Fibroblast of villous mesenchyme (primary cell): ENCODE data around the gene PPP1CB. TPM values are rescaled to one million over a fixed set of nuclear protein-coding genes. Genes with fewer than 3 reads are reported as not detected.
"Not testable (repeated sequence)": the region's sequence is repeated elsewhere in the genome, so short reads cannot be mapped to it uniquely, and the experiment has no call there.

Experiments
- DNase-seq: peaks from one replicate; pipeline ENCODE4 v3.0.0-alpha.2; 2010; ENCODE audit warnings: low read depth
- H3K4me3 ChIP-seq: 2 replicates; pipeline ENCODE4 v1.5.1; 2011; ENCODE audit warnings: low read depth, mild to moderate bottlenecking, low read length
- total RNA-seq: library from RNA; depleted of rRNA; stranded (reverse); fragments of >200 nt; gene quantifications from 2 replicates; pipeline ENCODE4 v1.2.3, GENCODE V29; 2012
- TF ChIP-seq, protein P1 (sequence below): IDR thresholded peaks from 2 replicates; pipeline ENCODE4 v1.5.1; 2012; ENCODE audit warnings: low read depth, mild to moderate bottlenecking, low read length; ENCODE audit not compliant: insufficient read depth

The PPP1CB gene
- total RNA-seq, 1 donor = 279 TPM

GRCh38 chr2:28782423-28782822 is 30.8 kb downstream of the PPP1CB start:
- DNase-seq = no peak
- TF ChIP-seq, protein P1, sequence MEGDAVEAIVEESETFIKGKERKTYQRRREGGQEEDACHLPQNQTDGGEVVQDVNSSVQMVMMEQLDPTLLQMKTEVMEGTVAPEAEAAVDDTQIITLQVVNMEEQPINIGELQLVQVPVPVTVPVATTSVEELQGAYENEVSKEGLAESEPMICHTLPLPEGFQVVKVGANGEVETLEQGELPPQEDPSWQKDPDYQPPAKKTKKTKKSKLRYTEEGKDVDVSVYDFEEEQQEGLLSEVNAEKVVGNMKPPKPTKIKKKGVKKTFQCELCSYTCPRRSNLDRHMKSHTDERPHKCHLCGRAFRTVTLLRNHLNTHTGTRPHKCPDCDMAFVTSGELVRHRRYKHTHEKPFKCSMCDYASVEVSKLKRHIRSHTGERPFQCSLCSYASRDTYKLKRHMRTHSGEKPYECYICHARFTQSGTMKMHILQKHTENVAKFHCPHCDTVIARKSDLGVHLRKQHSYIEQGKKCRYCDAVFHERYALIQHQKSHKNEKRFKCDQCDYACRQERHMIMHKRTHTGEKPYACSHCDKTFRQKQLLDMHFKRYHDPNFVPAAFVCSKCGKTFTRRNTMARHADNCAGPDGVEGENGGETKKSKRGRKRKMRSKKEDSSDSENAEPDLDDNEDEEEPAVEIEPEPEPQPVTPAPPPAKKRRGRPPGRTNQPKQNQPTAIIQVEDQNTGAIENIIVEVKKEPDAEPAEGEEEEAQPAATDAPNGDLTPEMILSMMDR = no peak
- H3K4me3 ChIP-seq = no peak overlapping the region

DNA sequence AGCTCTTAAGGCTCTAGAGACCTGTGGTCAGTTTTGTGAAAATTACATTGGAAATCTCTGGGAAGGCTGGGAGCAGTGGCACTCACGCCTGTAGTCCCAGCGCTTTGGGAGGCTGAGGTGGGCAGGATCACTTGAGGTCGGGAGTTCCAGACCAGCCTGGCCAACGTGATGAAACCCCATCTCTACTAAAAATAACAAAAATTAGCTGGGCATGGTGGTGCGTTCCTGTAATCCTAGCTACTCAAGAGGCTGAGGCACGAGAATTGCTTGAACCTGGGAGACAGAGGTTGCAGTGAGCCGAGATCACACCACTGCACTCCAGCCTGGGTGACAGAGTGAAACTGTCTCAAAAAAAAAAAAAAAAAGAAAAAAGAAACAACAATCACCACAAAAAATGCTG is 32.9 kb downstream of the PPP1CB start:
- DNase-seq, H3K4me3 ChIP-seq: not testable (repeated sequence)

GRCh38 chr2:28796620-28797019 is 45.0 kb downstream of the PPP1CB start:
- TF ChIP-seq, protein P1 = no peak
- H3K4me3 ChIP-seq = no peak overlapping the region
- DNase-seq = no peak

- TF ChIP-seq, protein P1 = no peak
- no peak overlapping the region for H3K4me3 ChIP-seq
- DNase-seq = peak; percentile 54
Measured at GRCh38 chr2:28801726-28802125, 50.1 kb downstream of the PPP1CB start.

DNA sequence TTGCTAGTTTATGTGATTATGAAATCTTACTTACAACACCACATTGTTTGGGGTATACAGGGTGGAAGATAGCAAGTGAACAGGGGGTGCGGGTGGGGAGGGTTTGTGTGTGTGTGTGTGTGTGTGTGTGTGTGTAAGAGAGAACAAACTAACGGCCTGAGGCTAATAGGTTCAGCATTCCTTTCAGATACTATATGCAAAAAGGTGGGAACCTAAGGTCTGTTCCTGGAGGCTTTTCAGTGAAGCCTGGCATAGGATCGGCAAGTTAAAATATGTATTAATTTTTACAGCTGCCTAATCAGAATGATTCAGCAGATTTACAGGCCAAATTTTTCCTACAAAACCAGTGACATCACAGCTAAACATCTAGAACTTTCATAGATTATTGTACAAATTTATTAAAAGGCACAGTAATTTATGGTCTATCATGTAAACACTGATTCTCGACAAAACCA is 51.4 kb downstream of the PPP1CB start:
- peak; percentile 89 for DNase-seq
- H3K4me3 ChIP-seq = no peak overlapping the region
- TF ChIP-seq, protein P1 = no peak

GRCh38 chr2:28809927-28810326 is 58.3 kb downstream of the PPP1CB start:
- TF ChIP-seq, protein P1 = no peak
- DNase-seq = no peak
- peak overlapping the region; percentile 63 for H3K4me3 ChIP-seq

DNA sequence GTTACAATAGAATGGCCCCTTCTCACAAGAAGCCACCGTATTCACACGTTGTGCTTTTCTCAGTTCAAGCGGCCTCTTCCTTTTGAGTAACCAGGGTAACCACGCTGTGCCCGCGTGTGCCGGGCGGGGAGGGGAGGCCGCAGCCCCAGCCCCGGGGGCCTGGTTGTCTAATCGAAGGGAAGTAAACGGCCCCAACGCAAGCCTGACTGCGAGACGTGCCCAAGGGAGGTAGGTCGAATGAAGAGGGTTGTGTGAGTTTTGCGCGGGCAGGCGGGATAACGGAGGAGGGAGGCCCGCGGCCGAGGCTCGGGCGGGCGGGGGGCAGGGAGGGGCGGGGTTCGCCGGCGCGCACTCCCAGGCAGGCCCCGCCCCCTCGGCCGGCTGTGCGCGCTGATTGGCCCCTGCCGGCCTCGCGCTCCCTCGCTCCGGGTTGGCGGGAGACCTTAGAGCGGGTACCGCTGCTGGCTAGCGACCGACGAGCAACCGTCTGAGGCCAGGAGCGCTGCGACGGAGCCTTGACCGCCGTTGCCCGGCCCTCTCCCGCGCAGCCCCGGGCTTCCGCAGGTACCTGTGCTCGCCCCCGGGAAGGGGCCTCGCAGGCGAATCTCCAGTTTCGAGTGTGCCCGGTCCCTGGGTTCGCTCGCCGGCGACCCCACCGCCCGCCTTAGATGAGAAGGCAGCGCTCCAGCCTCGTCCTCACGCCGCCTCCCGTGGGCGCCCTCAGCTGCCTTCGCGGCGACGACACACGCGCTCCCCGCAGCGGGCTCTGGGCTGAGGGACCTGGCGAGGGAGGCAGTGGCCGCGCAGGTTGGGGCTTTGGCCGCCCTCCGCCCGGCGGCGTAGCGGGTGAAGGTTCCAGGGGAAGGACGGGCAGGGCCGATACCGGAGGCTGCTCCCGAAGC is 59.0 kb downstream of the PPP1CB start, which contains the start of gene SPDYA:
Gene SPDYA (plus strand): TSS at position 451 of the 902 bp plus-strand sequence. CDS start 5,181 bp downstream, outside the sequence.
- H3K4me3 ChIP-seq = peak within 1 kb of the TSS; percentile 63
- TF ChIP-seq, protein P1 = no peak
- DNase-seq = peak; percentile 66
